Suprapubic skin (tissue), 4 donors: ENCODE measurements around the gene ZFP36L1. TPM values are rescaled to one million over a fixed set of nuclear protein-coding genes. Genes with fewer than 3 reads are reported as not detected.

Experiments used
- DNase-seq, 2 donors: peaks; one replicate each; pipeline ENCODE4 v3.0.0-alpha.2; 2019; ENCODE audit warnings: low spot score in 2 of 2
- H3K27ac ChIP-seq: fragments of 200-600 bp; sonication (generic); one replicate; pipeline ENCODE4 v1.5.1; 2019
- H3K27me3 ChIP-seq: fragments of 200-600 bp; sonication (generic); one replicate; pipeline ENCODE4 v1.5.1; 2019
- H3K36me3 ChIP-seq: fragments of 200-600 bp; sonication (generic); one replicate; pipeline ENCODE4 v1.5.1; 2019
- H3K4me1 ChIP-seq: fragments of 200-600 bp; sonication (generic); one replicate; pipeline ENCODE4 v1.5.1; 2019
- H3K4me3 ChIP-seq: fragments of 200-600 bp; sonication (generic); one replicate; pipeline ENCODE4 v1.5.1; 2019; ENCODE audit warnings: mild to moderate bottlenecking
- H3K9me3 ChIP-seq: fragments of 200-600 bp; sonication (generic); one replicate; pipeline ENCODE4 v1.5.1; 2019
- EP300 ChIP-seq: sonication (generic); formaldehyde crosslinking; IDR thresholded peaks from one replicate; pipeline ENCODE4 v1.6.1; 2017; ENCODE audit warnings: antibody characterized with exemption
- POLR2A ChIP-seq, 2 donors: fragments of 450-650 bp; IDR thresholded peaks; one replicate each; pipeline ENCODE4 v1.6.1; 2017; ENCODE audit warnings: antibody characterized with exemption in 2 of 2, mild to moderate bottlenecking in 2 of 2, moderate library complexity in 2 of 2
- POLR2AphosphoS5 ChIP-seq, 3 donors: sonication (generic); formaldehyde crosslinking; IDR thresholded peaks; one replicate each; pipeline ENCODE4 v1.6.1; 2017; ENCODE audit warnings: antibody characterized with exemption in 3 of 3
- WGBS: methylation state at CpG from one replicate; pipeline ENCODE4 v1.1.5; 2018; 5-methylcytosine and 5-hydroxymethylcytosine counted together
- total RNA-seq, 4 donors: library from RNA; depleted of rRNA; stranded (reverse); fragments of >200 nt; gene quantifications; one replicate each; pipeline ENCODE4 v1.1.0, GENCODE V29; 2016
- TF ChIP-seq, protein P1 (sequence below), 2 donors: fragments of 200-600 bp in 1 of 2; fragments of 450-650 bp in 1 of 2; sonication (generic) in 1 of 2; IDR thresholded peaks; one replicate each; pipeline ENCODE4 v1.5.1; 2016 to 2019; ENCODE audit warnings: antibody characterized with exemption in 2 of 2, mild to moderate bottlenecking in 1 of 2, moderate library complexity in 1 of 2

The ZFP36L1 gene
- total RNA-seq, 4 donors from 2014 or later = 1,382 to 1,995 (median 1,611) TPM

DNA sequence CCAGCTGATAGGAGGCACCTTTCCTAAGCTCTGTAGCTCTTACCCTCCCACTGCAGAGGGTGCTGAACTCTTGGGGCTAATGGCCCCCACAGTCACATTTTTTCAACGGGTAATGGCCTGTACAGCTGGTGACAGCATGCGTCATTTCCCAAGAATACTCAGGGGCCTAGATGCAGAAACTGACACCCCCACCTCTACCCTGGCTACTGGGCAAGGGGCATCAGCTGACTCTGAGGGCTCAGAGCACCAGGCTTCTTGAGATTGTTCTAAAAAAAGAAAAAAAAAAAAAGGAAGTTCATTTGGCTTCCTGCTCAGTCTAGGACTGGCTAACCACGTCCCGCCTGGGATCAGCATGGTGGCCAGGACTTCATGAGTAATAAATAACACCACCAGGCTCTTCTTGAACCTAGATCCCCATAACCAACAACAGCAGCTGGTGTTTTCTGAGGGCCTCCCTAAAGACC lies 35.2 kb downstream of the ZFP36L1 start:
- TF ChIP-seq POLR2A (IDR thresholded peaks at IDR 0.05) (no peak), EP300 (no peak), POLR2AphosphoS5 (IDR thresholded peaks at IDR 0.05) (no peak)
- H3K4me3 ChIP-seq = no peak overlapping the region
- no peaks in the 10 kb centered on the region for H3K27me3 ChIP-seq
- peaks cover 35% of the 10 kb centered on the region for H3K4me1 ChIP-seq
- WGBS = 42% methylated on average over 4 of the region's 4 CpGs
- no peaks in the 10 kb centered on the region for H3K36me3 ChIP-seq
- H3K9me3 ChIP-seq = no peaks in the 10 kb centered on the region
- H3K27ac ChIP-seq = no peak overlapping the region
- DNase-seq = no peak

DNA sequence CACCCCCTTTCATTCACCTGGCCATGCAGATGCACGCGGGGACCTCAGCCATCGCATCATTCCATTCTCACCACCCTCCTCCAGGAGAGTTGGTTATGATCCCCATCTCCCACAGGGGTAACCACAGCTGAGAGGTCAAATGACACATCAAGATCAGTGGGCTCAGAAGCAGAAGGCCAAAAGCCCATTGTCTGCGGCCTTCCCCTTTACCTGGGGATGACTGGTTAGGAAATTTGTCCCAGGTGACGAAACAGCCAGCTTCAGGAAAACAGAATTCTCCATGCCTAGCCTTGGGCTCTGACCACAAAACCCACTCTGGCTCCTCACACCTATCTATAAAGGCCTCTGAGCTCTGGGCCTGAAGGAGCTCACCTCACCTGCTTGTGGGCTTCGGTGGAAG lies 36.1 kb downstream of the ZFP36L1 start:
- TF ChIP-seq POLR2AphosphoS5 (IDR thresholded peaks at IDR 0.05) (no peak), POLR2A (IDR thresholded peaks at IDR 0.05) (no peak), EP300 (no peak)
- TF ChIP-seq, protein P1, sequence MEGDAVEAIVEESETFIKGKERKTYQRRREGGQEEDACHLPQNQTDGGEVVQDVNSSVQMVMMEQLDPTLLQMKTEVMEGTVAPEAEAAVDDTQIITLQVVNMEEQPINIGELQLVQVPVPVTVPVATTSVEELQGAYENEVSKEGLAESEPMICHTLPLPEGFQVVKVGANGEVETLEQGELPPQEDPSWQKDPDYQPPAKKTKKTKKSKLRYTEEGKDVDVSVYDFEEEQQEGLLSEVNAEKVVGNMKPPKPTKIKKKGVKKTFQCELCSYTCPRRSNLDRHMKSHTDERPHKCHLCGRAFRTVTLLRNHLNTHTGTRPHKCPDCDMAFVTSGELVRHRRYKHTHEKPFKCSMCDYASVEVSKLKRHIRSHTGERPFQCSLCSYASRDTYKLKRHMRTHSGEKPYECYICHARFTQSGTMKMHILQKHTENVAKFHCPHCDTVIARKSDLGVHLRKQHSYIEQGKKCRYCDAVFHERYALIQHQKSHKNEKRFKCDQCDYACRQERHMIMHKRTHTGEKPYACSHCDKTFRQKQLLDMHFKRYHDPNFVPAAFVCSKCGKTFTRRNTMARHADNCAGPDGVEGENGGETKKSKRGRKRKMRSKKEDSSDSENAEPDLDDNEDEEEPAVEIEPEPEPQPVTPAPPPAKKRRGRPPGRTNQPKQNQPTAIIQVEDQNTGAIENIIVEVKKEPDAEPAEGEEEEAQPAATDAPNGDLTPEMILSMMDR (IDR thresholded peaks at IDR 0.05) = no peak
- Histone ChIP-seq H3K4me1 (peaks cover 32% of the 10 kb centered on the region), H3K27me3 (no peaks in the 10 kb centered on the region), H3K4me3 (no peak overlapping the region), H3K9me3 (no peaks in the 10 kb centered on the region), H3K36me3 (no peaks in the 10 kb centered on the region), H3K27ac (no peak overlapping the region)
- WGBS = 79% methylated on average over 5 of the region's 6 CpGs
- DNase-seq = no peak

DNA sequence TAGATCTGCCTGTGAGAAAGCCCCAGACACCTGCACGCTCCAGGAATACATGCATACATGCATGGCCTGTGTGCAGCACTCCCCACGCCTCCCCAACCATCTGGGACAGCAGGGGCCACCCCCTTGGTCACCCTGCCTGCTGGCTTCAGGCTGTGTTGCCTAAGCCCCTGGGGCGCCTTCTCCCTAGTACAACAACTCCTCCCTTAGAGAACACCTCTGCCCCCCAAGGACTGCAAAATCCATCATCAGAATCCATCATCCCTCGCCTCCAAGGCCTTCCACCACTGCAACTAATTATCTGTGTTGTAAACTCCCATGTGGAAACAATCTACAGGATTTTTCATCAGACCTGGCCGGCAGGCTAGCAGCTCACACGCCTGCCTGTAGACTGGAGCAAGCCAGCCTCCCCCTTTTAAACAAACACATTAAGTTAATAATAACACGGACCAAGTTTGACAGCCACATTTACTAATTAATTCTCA lies 36.8 kb downstream of the ZFP36L1 start:
- Histone ChIP-seq H3K4me1 (peaks cover 32% of the 10 kb centered on the region), H3K9me3 (no peaks in the 10 kb centered on the region), H3K27me3 (no peaks in the 10 kb centered on the region), H3K36me3 (no peaks in the 10 kb centered on the region), H3K27ac (no peak overlapping the region), H3K4me3 (no peak overlapping the region)
- TF ChIP-seq POLR2A (IDR thresholded peaks at IDR 0.05) (no peak), EP300 (no peak), POLR2AphosphoS5 (IDR thresholded peaks at IDR 0.05) (no peak)
- TF ChIP-seq, protein P1 (IDR thresholded peaks at IDR 0.05) = no peak
- no peak for DNase-seq
- WGBS = 66% methylated on average over 7 of the region's 7 CpGs

DNA sequence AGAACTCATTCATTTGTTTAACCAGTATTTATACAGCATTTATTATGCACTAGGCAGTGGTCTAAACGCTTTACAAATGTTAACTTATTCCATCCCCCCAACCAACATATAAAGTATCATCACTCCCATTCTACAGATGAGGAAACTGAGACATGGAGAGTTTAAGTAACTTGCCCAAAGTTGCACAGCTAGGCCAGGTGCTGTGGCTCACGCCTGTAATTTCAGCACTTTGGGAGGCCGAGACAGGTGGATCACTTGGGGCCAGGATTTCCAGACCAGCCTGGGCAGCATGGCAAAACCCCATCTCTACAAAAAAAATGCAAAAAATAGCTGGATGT lies 37.9 kb downstream of the ZFP36L1 start:
- Histone ChIP-seq H3K9me3 (no peaks in the 10 kb centered on the region), H3K4me3 (no peak overlapping the region), H3K4me1 (peaks cover 29% of the 10 kb centered on the region), H3K36me3 (no peaks in the 10 kb centered on the region), H3K27me3 (no peaks in the 10 kb centered on the region), H3K27ac (no peak overlapping the region)
- TF ChIP-seq, protein P1 (IDR thresholded peaks at IDR 0.05) = no peak
- TF ChIP-seq POLR2A (IDR thresholded peaks at IDR 0.05) (no peak), EP300 (no peak), POLR2AphosphoS5 (IDR thresholded peaks at IDR 0.05) (no peak)
- WGBS = 99% methylated on average over 3 of the region's 3 CpGs
- DNase-seq = no peak

DNA sequence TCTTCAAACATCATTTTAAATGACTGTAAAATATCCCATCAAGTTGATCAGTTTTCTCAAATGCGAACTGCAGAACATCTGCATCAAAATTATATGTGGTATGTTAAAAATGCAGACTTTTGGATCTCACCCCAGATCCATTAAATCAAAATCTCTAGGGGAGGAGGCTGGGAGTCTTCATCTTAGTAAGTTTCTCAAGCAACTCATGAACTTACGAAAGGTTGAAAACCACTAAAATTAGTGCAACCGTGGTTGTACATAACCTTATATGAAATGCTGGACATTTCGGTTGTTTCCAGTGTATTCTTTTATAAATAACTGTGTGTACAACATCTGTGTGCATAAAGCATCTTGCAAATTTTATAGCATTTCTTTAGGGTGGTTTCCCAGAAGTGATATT lies 39.2 kb downstream of the ZFP36L1 start:
- Histone ChIP-seq H3K9me3 (no peaks in the 10 kb centered on the region), H3K4me3 (no peak overlapping the region), H3K27ac (no peak overlapping the region), H3K4me1 (peaks cover 29% of the 10 kb centered on the region), H3K36me3 (no peaks in the 10 kb centered on the region), H3K27me3 (no peaks in the 10 kb centered on the region)
- TF ChIP-seq POLR2AphosphoS5 (IDR thresholded peaks at IDR 0.05) (no peak), POLR2A (IDR thresholded peaks at IDR 0.05) (no peak), EP300 (no peak)
- TF ChIP-seq, protein P1 (IDR thresholded peaks at IDR 0.05) = no peak
- no peak for DNase-seq
- WGBS = 59% methylated on average over 4 of the region's 4 CpGs
